ENCODE results near the gene A3GALT2. TPM values are rescaled to one million over a fixed set of nuclear protein-coding genes. Genes with fewer than 3 reads are reported as not detected.

A3GALT2 gene
- total RNA-seq, 1 donor from 2014 or later, result 0.29 TPM

DNA sequence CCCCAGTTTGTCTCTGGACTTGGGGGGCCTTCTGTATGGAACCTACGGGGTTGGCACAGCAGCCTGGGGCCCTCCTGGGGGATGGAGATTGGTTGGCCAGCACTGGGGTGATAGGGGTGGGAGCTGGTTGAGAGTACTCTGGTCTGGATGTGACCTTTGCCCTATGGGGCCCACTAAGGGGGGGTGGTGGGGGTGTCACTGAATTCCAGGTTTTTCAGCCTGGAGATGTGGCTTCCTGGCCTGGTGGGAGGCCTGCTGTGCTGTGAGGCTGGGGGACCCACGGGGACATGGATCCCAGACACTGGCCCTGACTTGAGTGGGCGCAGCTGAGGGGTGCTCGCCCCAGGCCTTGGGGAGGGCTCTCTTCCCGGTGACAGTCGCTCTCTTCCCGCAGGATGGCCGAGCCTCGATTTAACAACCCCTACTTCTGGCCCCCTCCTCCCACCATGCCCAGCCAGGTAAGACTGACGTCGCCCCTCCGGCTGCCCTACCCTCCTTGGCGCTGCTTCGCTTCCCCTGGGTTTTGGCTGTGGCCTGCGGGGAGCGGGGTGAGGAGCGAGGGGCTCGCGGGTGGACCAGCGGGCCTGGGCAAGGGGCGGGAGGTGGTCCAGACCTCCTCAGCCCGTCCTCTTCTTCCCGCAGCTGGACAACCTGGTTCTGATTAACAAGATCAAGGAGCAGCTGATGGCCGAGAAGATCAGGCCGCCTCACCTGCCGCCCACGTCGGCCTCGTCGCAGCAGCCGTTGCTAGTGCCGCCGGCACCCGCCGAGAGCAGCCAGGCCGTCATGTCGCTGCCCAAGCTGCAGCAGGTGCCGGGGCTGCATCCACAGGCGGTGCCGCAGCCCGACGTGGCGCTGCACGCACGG, 45.0 kb downstream of the A3GALT2 start:
- Mint-ChIP-seq H3K4me1 (ENCODE audit: low read depth) (peaks cover 3% of the 10 kb centered on the region), H3K9me3 (ENCODE audit: low read depth) (no peaks in the 10 kb centered on the region), H3K27ac (no peak overlapping the region), H3K36me3 (ENCODE audit: insufficient read depth) (peaks cover 12% of the 10 kb centered on the region), H3K4me3 (ENCODE audit: low read depth) (no peak overlapping the region), H3K27me3 (no peaks in the 10 kb centered on the region)
- no peak for DNase-seq (ENCODE audit: low spot score, unreplicated experiment)
- TF ChIP-seq, protein P1, sequence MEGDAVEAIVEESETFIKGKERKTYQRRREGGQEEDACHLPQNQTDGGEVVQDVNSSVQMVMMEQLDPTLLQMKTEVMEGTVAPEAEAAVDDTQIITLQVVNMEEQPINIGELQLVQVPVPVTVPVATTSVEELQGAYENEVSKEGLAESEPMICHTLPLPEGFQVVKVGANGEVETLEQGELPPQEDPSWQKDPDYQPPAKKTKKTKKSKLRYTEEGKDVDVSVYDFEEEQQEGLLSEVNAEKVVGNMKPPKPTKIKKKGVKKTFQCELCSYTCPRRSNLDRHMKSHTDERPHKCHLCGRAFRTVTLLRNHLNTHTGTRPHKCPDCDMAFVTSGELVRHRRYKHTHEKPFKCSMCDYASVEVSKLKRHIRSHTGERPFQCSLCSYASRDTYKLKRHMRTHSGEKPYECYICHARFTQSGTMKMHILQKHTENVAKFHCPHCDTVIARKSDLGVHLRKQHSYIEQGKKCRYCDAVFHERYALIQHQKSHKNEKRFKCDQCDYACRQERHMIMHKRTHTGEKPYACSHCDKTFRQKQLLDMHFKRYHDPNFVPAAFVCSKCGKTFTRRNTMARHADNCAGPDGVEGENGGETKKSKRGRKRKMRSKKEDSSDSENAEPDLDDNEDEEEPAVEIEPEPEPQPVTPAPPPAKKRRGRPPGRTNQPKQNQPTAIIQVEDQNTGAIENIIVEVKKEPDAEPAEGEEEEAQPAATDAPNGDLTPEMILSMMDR (IDR thresholded peaks at IDR 0.05; ENCODE audit: unreplicated experiment), result no peak

DNA sequence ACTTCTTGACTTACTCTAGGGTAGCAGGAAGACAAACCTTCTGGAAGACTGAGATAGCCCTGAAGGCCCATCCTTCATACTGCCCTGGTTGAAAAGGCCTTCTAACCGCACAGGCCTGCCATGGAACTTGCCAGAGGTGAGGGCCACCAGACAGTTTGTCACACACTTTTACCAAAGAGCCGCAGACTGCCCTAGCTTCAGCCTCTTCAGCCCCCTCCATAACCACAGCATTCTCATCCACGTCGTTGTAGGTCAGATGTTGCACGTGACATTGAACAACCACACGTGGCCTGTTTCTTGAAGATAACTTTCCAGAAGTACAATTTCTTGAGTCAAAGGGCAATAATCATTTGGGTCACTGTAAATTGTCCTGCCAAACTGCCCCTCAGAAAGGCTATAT, 45.7 kb downstream of the A3GALT2 start:
- Mint-ChIP-seq H3K9me3 (ENCODE audit: low read depth) (no peaks in the 10 kb centered on the region), H3K27ac (no peak overlapping the region), H3K36me3 (ENCODE audit: insufficient read depth) (peaks cover 12% of the 10 kb centered on the region), H3K27me3 (no peaks in the 10 kb centered on the region), H3K4me1 (ENCODE audit: low read depth) (peaks cover 3% of the 10 kb centered on the region), H3K4me3 (ENCODE audit: low read depth) (no peak overlapping the region)
- TF ChIP-seq, protein P1 (IDR thresholded peaks at IDR 0.05; ENCODE audit: unreplicated experiment), result no peak
- no peak for DNase-seq (ENCODE audit: low spot score, unreplicated experiment)

DNA sequence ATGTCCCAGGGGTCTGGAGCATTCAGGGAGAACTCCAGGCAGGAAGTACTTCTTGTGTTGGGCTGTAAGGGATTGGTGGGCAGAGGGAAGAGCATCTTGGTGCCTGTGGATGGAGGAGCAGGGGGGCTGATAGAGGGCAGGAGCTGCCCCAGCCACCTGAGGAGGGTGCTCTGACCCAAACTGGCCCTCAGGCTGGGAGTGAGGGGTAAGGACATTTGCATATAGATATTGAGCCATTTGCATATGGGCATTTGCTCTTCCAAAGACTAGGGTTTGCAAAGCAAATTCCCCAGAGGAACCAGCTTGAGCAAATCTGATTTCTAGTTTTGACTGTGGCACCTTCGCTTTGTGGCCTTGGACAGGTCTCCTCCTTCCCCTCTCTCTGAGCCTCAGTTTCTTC, 46.5 kb downstream of the A3GALT2 start:
- peaks cover 3% of the 10 kb centered on the region for H3K4me1 Mint-ChIP-seq (ENCODE audit: low read depth)
- H3K27ac Mint-ChIP-seq, result no peak overlapping the region
- no peaks in the 10 kb centered on the region for H3K27me3 Mint-ChIP-seq
- H3K36me3 Mint-ChIP-seq (ENCODE audit: insufficient read depth), result peaks cover 9% of the 10 kb centered on the region
- TF ChIP-seq, protein P1 (IDR thresholded peaks at IDR 0.05; ENCODE audit: unreplicated experiment), result no peak
- no peaks in the 10 kb centered on the region for H3K9me3 Mint-ChIP-seq (ENCODE audit: low read depth)
- no peak overlapping the region for H3K4me3 Mint-ChIP-seq (ENCODE audit: low read depth)
- DNase-seq (ENCODE audit: low spot score, unreplicated experiment), result no peak

DNA sequence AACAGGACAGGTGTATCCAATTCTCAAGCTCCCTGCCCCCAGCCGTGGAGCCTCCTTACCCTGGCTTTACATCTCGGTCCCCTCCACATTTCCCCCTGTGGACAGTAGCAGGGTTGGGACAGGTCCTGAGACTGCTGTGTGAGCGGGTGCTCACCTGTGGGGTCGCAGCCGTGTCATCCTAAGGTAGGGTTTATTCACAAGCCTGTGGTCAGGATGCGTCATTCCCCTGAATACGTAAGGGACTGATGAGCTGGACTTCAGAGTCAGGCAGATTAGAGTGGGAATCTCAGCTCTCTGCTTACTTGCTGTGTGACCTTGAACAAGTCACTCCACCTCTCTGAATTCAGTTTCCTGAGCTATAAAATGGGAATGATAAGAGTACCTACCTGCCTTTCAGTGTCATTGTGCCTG, 46.9 kb downstream of the A3GALT2 start:
- H3K27me3 Mint-ChIP-seq, result no peaks in the 10 kb centered on the region
- H3K4me1 Mint-ChIP-seq (ENCODE audit: low read depth), result peaks cover 3% of the 10 kb centered on the region
- DNase-seq (ENCODE audit: low spot score, unreplicated experiment), result no peak
- no peak overlapping the region for H3K4me3 Mint-ChIP-seq (ENCODE audit: low read depth)
- H3K9me3 Mint-ChIP-seq (ENCODE audit: low read depth), result no peaks in the 10 kb centered on the region
- peaks cover 9% of the 10 kb centered on the region for H3K36me3 Mint-ChIP-seq (ENCODE audit: insufficient read depth)
- no peak overlapping the region for H3K27ac Mint-ChIP-seq
- TF ChIP-seq, protein P1 (IDR thresholded peaks at IDR 0.05; ENCODE audit: unreplicated experiment), result no peak

DNA sequence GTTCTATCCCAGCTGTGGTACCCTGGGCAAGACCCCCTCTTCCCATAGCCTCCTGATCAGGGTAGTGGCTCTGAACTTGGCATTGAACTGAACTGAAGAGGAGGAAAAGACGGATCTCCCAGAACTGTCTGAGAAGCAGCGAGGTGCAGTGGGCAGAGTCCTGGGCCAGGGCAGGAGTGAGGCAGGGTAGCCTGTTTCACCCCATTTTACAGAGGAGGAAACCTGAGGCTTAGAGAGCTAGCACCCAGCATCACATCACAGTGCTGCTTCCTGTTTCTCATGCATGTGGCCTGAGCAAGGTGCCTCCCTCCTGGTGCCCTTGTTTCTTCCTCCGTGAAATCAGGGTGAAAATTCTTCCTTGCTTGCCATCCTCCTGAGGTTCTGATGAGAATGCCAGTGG, 47.5 kb downstream of the A3GALT2 start:
- Mint-ChIP-seq H3K4me1 (ENCODE audit: low read depth) (peaks cover 3% of the 10 kb centered on the region), H3K36me3 (ENCODE audit: insufficient read depth) (peaks cover 9% of the 10 kb centered on the region), H3K4me3 (ENCODE audit: low read depth) (no peak overlapping the region), H3K9me3 (ENCODE audit: low read depth) (no peaks in the 10 kb centered on the region), H3K27me3 (no peaks in the 10 kb centered on the region), H3K27ac (no peak overlapping the region)
- DNase-seq (ENCODE audit: low spot score, unreplicated experiment), result no peak
- TF ChIP-seq, protein P1 (IDR thresholded peaks at IDR 0.05; ENCODE audit: unreplicated experiment), result no peak
